ENCODE data around the gene SAMD9L.

Gene SAMD9L

GRCh38 chr7:93097388-93097787, 50.8 kb downstream of the SAMD9L start:
- H3K36me3 ChIP-seq (ENCODE audit: control insufficient read depth, insufficient read depth, low read length) = no peaks in the 10 kb centered on the region
- H3K27me3 ChIP-seq (ENCODE audit: control insufficient read depth, insufficient read depth, low read length) = no peaks in the 10 kb centered on the region
- H3K9ac ChIP-seq (ENCODE audit: low read length) = no peak overlapping the region
- H3K4me1 ChIP-seq (ENCODE audit: control insufficient read depth, insufficient read depth, low read length) = no peaks in the 10 kb centered on the region
- no peak overlapping the region for H3K27ac ChIP-seq (ENCODE audit: low read depth, low read length)
- no peak overlapping the region for H3K4me3 ChIP-seq (ENCODE audit: low read length)

DNA sequence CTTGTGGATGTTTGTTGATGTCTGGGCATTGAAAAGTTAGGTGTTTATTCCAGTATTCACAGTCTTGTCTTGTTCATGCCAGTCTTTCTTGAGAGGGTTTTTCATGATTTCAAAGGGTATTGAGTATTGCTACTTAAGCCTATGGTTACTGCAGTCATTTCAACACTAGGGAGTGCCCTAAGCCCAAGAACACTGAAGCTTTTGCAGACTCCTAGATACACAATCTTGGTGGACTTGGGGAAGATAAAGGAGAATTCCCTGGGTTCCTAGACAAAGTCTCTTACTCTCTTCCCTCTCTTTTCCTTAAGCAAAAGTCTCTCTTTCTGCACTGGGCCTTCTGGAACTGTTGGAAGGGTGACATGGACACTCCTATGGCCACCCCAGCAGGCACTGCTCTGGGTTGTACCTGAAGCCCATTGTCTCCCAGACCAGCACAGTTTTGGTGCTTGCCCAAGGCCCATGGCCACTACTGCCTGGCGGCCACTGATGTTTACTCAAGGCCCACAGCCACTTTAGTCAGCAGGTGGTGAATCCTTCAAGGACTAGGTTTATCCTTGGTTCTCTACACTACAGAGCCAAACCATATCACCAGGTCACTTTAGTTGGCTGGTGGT, 55.3 kb downstream of the SAMD9L start:
- Histone ChIP-seq H3K27me3 (ENCODE audit: control insufficient read depth, insufficient read depth, low read length) (no peaks in the 10 kb centered on the region), H3K9ac (ENCODE audit: low read length) (no peak overlapping the region), H3K4me1 (ENCODE audit: control insufficient read depth, insufficient read depth, low read length) (no peaks in the 10 kb centered on the region), H3K4me3 (ENCODE audit: low read length) (no peak overlapping the region), H3K27ac (ENCODE audit: low read depth, low read length) (no peak overlapping the region), H3K36me3 (ENCODE audit: control insufficient read depth, insufficient read depth, low read length) (no peaks in the 10 kb centered on the region)
